HG03575 (cell line): ENCODE results near the gene TCHP.

ENCODE experiments used
- ATAC-seq: cut with Tn5 transposase; IDR thresholded peaks from one replicate; pipeline ENCODE4 v1.9.1; 2021; ENCODE audit not compliant: unreplicated experiment, insufficient number of reproducible peaks, low FRiP score; ENCODE audit errors: extremely low read depth

The TCHP gene

GRCh38 chr12:109900752-109901580, 892 bp downstream of the TCHP start:
- no peak for ATAC-seq

- no peak for ATAC-seq
These were observed 2.9 kb downstream of the TCHP start for GRCh38 chr12:109902891-109903418.

GRCh38 chr12:109905301-109905700, 5.2 kb downstream of the TCHP start:
- no peak for ATAC-seq

GRCh38 chr12:109910254-109910968, 10.3 kb downstream of the TCHP start:
- ATAC-seq: no peak

GRCh38 chr12:109910969-109911348, 10.9 kb downstream of the TCHP start:
- ATAC-seq: no peak

GRCh38 chr12:109912855-109913321, 12.8 kb downstream of the TCHP start:
- ATAC-seq: no peak

- ATAC-seq: no peak
These were observed 14.4 kb downstream of the TCHP start for GRCh38 chr12:109914461-109914860.

GRCh38 chr12:109915171-109916040, 15.3 kb downstream of the TCHP start:
- no peak for ATAC-seq

GRCh38 chr12:109916045-109916444, 16.0 kb downstream of the TCHP start:
- ATAC-seq: no peak

GRCh38 chr12:109919456-109919855, 19.4 kb downstream of the TCHP start:
- no peak for ATAC-seq

- ATAC-seq: no peak
These were observed 20.2 kb downstream of the TCHP start for GRCh38 chr12:109920261-109920780.

- no peak for ATAC-seq
These were observed 21.9 kb downstream of the TCHP start for GRCh38 chr12:109921982-109922381.

- ATAC-seq: no peak
These were observed 23.0 kb downstream of the TCHP start for GRCh38 chr12:109923038-109923437.

- ATAC-seq: no peak
These were observed 23.6 kb downstream of the TCHP start for GRCh38 chr12:109923481-109924245.

- ATAC-seq: no peak
These were observed 25.2 kb downstream of the TCHP start for GRCh38 chr12:109925185-109925840.

GRCh38 chr12:109926016-109926415, 25.9 kb downstream of the TCHP start:
- ATAC-seq: no peak

- no peak for ATAC-seq
These were observed 26.6 kb downstream of the TCHP start for GRCh38 chr12:109926488-109927210.
